HCT116 (cell line): ENCODE results near the gene CNDP1.
"Not testable (repeated sequence)": the region's sequence is repeated elsewhere in the genome, so short reads cannot be mapped to it uniquely, and the experiment has no call there.

ENCODE experiments used
- POLR2A ChIP-seq: IDR thresholded peaks from 2 replicates; pipeline ENCODE4 v1.7.0; 2011; ENCODE audit warnings: borderline replicate concordance; ENCODE audit not compliant: insufficient read depth, insufficient read length; ENCODE audit errors: extremely low read depth
- TF ChIP-seq, protein P1 (sequence below), 3 experiments: fragments of 200-600 bp in 1 of 3; sonication (generic) in 1 of 3; IDR thresholded peaks in 2 of 3; conservative IDR thresholded peaks in 1 of 3; 2 replicates each; pipeline ENCODE4 v1.5.1; 2012 to 2017; ENCODE audit warnings: low read depth in 2 of 3, low read length in 2 of 3, antibody characterized with exemption in 1 of 3, borderline replicate concordance in 1 of 3, control low read depth in 1 of 3, mild to moderate bottlenecking in 1 of 3, mixed read lengths in 1 of 3, mixed run types in 1 of 3, moderate library complexity in 1 of 3; ENCODE audit not compliant: insufficient read depth in 1 of 3

- not testable (repeated sequence) for TF ChIP-seq POLR2A
- TF ChIP-seq, protein P1, sequence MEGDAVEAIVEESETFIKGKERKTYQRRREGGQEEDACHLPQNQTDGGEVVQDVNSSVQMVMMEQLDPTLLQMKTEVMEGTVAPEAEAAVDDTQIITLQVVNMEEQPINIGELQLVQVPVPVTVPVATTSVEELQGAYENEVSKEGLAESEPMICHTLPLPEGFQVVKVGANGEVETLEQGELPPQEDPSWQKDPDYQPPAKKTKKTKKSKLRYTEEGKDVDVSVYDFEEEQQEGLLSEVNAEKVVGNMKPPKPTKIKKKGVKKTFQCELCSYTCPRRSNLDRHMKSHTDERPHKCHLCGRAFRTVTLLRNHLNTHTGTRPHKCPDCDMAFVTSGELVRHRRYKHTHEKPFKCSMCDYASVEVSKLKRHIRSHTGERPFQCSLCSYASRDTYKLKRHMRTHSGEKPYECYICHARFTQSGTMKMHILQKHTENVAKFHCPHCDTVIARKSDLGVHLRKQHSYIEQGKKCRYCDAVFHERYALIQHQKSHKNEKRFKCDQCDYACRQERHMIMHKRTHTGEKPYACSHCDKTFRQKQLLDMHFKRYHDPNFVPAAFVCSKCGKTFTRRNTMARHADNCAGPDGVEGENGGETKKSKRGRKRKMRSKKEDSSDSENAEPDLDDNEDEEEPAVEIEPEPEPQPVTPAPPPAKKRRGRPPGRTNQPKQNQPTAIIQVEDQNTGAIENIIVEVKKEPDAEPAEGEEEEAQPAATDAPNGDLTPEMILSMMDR (IDR thresholded peaks at IDR 0.05 in 2 of 3, conservative IDR thresholded peaks at IDR 0.05 in 1 of 3; ENCODE audit: borderline replicate concordance in 1 of 3, insufficient read depth in 1 of 3, low read depth in 2 of 3, low read length in 2 of 3), result not testable (repeated sequence)
These were observed 9.4 kb upstream of the CNDP1 start for GRCh38 chr18:74524915-74525314.
